Measurements from ENCODE around the gene BICC1. TPM values are rescaled to one million over a fixed set of nuclear protein-coding genes. Genes with fewer than 3 reads are reported as not detected.

Gene BICC1
- total and polyA plus RNA-seq, 10 donors: 0.86 to 5.4 (median 3.5) TPM

GRCh38 chr10:58839771-58840170, 327.1 kb downstream of the BICC1 start:
- Histone ChIP-seq H3K27ac (no peak overlapping the region), H3K27me3 (replicated peaks in 1 of 7) (no peaks in the 10 kb centered on the region), H3K4me1 (no peaks in the 10 kb centered on the region), H3K9me3 (no peaks in the 10 kb centered on the region), H3K4me3 (no peak overlapping the region), H3K36me3 (no peaks in the 10 kb centered on the region)
- DNase-seq: no peak
- TF ChIP-seq CTCF (IDR thresholded peaks at IDR 0.05 in 8 of 11, conservative IDR thresholded peaks at IDR 0.05 in 3 of 11) (no peak), POLR2AphosphoS5 (IDR thresholded peaks at IDR 0.05) (no peak), POLR2A (IDR thresholded peaks at IDR 0.05) (no peak)
- intact Hi-C loops (cut with DNase I; ENCODE audit: low total_unique reads): no loop called here

- Histone ChIP-seq H3K4me1 (no peaks in the 10 kb centered on the region), H3K36me3 (no peaks in the 10 kb centered on the region), H3K4me3 (no peak overlapping the region), H3K27me3 (replicated peaks in 1 of 7) (no peaks in the 10 kb centered on the region), H3K27ac (no peak overlapping the region), H3K9me3 (no peaks in the 10 kb centered on the region)
- intact Hi-C loops (cut with DNase I; ENCODE audit: low total_unique reads): no loop called here
- TF ChIP-seq CTCF (IDR thresholded peaks at IDR 0.05 in 8 of 11, conservative IDR thresholded peaks at IDR 0.05 in 3 of 11): no peak
- no peak for TF ChIP-seq POLR2AphosphoS5 (IDR thresholded peaks at IDR 0.05)
- no peak for TF ChIP-seq POLR2A (IDR thresholded peaks at IDR 0.05)
- 59 to 90% (median 85%) methylated on average over 1 of the region's 1 CpG for WGBS, 5 donors
- DNase-seq: no peak
Observed at GRCh38 chr10:58840840-58841435, 328.3 kb downstream of the BICC1 start.

GRCh38 chr10:58842860-58843376, 330.2 kb downstream of the BICC1 start:
- H3K27ac ChIP-seq: no peak overlapping the region
- no peaks in the 10 kb centered on the region for H3K27me3 ChIP-seq (replicated peaks in 1 of 7)
- no peaks in the 10 kb centered on the region for H3K4me1 ChIP-seq
- H3K9me3 ChIP-seq: no peaks in the 10 kb centered on the region
- WGBS, 5 donors: 86 to 96% (median 89%) methylated on average over 4 of the region's 4 CpGs
- intact Hi-C loops (cut with DNase I; ENCODE audit: low total_unique reads): no loop called here
- TF ChIP-seq CTCF (IDR thresholded peaks at IDR 0.05 in 8 of 11, conservative IDR thresholded peaks at IDR 0.05 in 3 of 11): no peak
- TF ChIP-seq POLR2A (IDR thresholded peaks at IDR 0.05): no peak
- TF ChIP-seq POLR2AphosphoS5 (IDR thresholded peaks at IDR 0.05): no peak
- no peak overlapping the region for H3K4me3 ChIP-seq
- no peak for DNase-seq
- no peaks in the 10 kb centered on the region for H3K36me3 ChIP-seq

- DNase-seq: no peak
- TF ChIP-seq CTCF (IDR thresholded peaks at IDR 0.05 in 8 of 11, conservative IDR thresholded peaks at IDR 0.05 in 3 of 11) (no peak), POLR2A (IDR thresholded peaks at IDR 0.05) (no peak), POLR2AphosphoS5 (IDR thresholded peaks at IDR 0.05) (no peak)
- 80 to 97% (median 88%) methylated on average over 4 of the region's 4 CpGs for WGBS, 5 donors
- Histone ChIP-seq H3K27me3 (replicated peaks in 1 of 7) (no peaks in the 10 kb centered on the region), H3K27ac (no peak overlapping the region), H3K4me1 (no peaks in the 10 kb centered on the region), H3K36me3 (no peaks in the 10 kb centered on the region), H3K9me3 (no peaks in the 10 kb centered on the region), H3K4me3 (no peak overlapping the region)
- intact Hi-C loops (cut with DNase I; ENCODE audit: low total_unique reads): no loop called here
Observed at GRCh38 chr10:58843760-58844159, 331.1 kb downstream of the BICC1 start.

All from spleen (tissue), 11 donors.